ENCODE measurements around the gene ACP7.

DNA sequence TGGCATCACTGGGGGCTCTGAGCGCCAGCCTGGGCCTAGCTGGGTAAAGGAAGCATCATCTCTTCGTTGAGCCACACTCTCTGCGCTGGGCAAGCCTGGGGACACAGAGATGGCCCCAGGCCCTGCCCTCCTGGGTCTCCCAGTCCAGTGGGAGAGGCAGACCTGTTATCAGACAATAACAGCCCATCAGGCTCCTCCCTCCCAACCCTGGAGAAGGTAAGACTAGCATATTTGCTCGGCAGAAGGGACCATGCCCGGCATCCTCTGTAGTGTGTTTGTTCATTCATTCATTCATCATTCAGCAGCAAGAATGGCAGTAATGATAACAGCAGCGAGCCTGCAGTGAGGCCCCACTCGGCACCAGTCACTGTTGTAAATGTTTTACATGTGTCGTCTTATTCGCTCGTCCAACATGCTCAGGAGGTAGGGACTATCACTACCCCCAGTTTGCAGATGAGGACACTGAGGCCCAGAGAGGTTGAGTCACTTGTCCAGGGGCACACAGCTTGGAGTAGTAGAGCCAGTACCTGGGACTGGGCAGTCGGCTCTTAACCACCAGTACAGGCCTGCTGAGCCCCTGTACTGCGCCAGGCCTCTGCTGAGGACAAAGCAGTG is 74.6 kb downstream of the ACP7 start:
- TF ChIP-seq, protein P1, sequence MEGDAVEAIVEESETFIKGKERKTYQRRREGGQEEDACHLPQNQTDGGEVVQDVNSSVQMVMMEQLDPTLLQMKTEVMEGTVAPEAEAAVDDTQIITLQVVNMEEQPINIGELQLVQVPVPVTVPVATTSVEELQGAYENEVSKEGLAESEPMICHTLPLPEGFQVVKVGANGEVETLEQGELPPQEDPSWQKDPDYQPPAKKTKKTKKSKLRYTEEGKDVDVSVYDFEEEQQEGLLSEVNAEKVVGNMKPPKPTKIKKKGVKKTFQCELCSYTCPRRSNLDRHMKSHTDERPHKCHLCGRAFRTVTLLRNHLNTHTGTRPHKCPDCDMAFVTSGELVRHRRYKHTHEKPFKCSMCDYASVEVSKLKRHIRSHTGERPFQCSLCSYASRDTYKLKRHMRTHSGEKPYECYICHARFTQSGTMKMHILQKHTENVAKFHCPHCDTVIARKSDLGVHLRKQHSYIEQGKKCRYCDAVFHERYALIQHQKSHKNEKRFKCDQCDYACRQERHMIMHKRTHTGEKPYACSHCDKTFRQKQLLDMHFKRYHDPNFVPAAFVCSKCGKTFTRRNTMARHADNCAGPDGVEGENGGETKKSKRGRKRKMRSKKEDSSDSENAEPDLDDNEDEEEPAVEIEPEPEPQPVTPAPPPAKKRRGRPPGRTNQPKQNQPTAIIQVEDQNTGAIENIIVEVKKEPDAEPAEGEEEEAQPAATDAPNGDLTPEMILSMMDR (IDR thresholded peaks at IDR 0.05), result no peak
- TF ChIP-seq POLR2A (IDR thresholded peaks at IDR 0.05), result no peak
